PC-9 (cell line): ENCODE measurements around the gene GPR12.

ENCODE experiments used
- EZH2 ChIP-seq: fragments of 200-600 bp; sonication (generic); IDR thresholded peaks from 2 replicates; pipeline ENCODE4 v1.8.0; 2017; ENCODE audit warnings: antibody characterized with exemption, low read depth
- TF ChIP-seq, protein P1 (sequence below): fragments of 200-600 bp; sonication (generic); conservative IDR thresholded peaks from 2 replicates; pipeline ENCODE4 v1.6.1; 2017; ENCODE audit warnings: mixed run types, antibody characterized with exemption, mild to moderate bottlenecking, moderate library complexity

- TF ChIP-seq, protein P1, sequence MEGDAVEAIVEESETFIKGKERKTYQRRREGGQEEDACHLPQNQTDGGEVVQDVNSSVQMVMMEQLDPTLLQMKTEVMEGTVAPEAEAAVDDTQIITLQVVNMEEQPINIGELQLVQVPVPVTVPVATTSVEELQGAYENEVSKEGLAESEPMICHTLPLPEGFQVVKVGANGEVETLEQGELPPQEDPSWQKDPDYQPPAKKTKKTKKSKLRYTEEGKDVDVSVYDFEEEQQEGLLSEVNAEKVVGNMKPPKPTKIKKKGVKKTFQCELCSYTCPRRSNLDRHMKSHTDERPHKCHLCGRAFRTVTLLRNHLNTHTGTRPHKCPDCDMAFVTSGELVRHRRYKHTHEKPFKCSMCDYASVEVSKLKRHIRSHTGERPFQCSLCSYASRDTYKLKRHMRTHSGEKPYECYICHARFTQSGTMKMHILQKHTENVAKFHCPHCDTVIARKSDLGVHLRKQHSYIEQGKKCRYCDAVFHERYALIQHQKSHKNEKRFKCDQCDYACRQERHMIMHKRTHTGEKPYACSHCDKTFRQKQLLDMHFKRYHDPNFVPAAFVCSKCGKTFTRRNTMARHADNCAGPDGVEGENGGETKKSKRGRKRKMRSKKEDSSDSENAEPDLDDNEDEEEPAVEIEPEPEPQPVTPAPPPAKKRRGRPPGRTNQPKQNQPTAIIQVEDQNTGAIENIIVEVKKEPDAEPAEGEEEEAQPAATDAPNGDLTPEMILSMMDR, result no peak
- TF ChIP-seq EZH2, result no peak
Measured at GRCh38 chr13:26718872-26719271, 41.7 kb downstream of the GPR12 start.
